Nephron progenitor cell (in vitro differentiated cells): ENCODE data around the gene FIGNL1.
A peak's percentile ranks its signal among the peaks of the same experiment; 100 is the strongest.

Source experiments
- DNase-seq: peaks from one replicate; pipeline ENCODE4 v3.0.0; 2021
- H3K27ac Mint-ChIP-seq: 2 replicates; pipeline ENCODE4 v1.8.0; 2021; ENCODE audit warnings: mild to moderate bottlenecking, moderate library complexity, mixed read lengths
- H3K27me3 Mint-ChIP-seq: 2 replicates; pipeline ENCODE4 v1.8.0; 2021; ENCODE audit warnings: mild to moderate bottlenecking, low read depth, mixed read lengths; ENCODE audit not compliant: poor library complexity
- H3K36me3 Mint-ChIP-seq: 2 replicates; pipeline ENCODE4 v1.8.0; 2021; ENCODE audit warnings: low read depth, mixed read lengths
- H3K4me1 Mint-ChIP-seq: 2 replicates; pipeline ENCODE4 v1.8.0; 2021; ENCODE audit warnings: mixed read lengths
- H3K4me3 Mint-ChIP-seq: 2 replicates; pipeline ENCODE4 v1.8.0; 2021; ENCODE audit warnings: mild to moderate bottlenecking, moderate library complexity, mixed read lengths
- H3K9me3 Mint-ChIP-seq: 2 replicates; pipeline ENCODE4 v1.8.0; 2021; ENCODE audit warnings: mild to moderate bottlenecking, moderate library complexity, mixed read lengths
- TF ChIP-seq, protein P1 (sequence below): fragments of 200-600 bp; sonication (generic); IDR thresholded peaks from 2 replicates; pipeline ENCODE4 v1.5.0; 2021; ENCODE audit warnings: antibody characterized with exemption

Gene FIGNL1, protein sequence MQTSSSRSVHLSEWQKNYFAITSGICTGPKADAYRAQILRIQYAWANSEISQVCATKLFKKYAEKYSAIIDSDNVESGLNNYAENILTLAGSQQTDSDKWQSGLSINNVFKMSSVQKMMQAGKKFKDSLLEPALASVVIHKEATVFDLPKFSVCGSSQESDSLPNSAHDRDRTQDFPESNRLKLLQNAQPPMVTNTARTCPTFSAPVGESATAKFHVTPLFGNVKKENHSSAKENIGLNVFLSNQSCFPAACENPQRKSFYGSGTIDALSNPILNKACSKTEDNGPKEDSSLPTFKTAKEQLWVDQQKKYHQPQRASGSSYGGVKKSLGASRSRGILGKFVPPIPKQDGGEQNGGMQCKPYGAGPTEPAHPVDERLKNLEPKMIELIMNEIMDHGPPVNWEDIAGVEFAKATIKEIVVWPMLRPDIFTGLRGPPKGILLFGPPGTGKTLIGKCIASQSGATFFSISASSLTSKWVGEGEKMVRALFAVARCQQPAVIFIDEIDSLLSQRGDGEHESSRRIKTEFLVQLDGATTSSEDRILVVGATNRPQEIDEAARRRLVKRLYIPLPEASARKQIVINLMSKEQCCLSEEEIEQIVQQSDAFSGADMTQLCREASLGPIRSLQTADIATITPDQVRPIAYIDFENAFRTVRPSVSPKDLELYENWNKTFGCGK

DNA sequence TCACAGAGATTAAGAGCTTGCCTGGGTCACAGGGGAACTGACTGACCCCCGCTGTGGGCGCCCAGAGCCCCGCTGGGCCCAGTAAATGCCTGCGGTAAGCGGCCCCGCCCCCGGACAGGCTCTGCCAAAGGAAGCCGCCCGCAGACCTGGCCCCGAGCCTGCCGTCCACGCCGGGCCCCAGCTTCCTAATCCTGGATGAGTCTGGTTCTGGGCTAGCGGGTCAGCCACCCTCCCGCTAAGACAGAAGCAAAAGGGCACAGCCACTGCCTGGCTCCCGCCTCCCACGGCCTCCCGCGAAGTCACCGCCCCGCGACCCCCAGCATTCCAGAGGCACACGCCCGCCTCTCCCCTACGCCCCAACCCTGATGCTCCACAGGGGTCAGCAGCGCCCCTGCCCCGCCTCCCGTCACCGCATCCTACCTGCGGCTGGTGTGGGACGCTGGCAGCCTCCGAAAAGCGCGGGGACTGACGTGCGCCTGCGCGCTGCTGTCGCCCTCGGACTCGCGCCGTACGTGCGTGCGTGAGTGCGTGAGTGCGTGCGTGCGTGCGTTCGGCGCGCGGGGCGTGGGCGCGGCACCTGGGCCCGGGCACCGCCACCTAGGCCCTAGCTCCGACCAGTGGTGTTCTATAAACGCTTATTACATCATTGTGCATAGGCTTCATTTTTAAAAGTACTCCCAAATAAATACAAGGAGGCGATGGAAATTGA is at the start of gene FIGNL1:
Gene FIGNL1 (minus strand): TSS at position 470 of the 709 bp plus-strand sequence. CDS start 3,063 bp downstream, outside the sequence.
- no peaks in the 10 kb centered on the region for H3K9me3 Mint-ChIP-seq
- H3K4me1 Mint-ChIP-seq = peaks cover 9% of the 10 kb centered on the region
- no peak within 1 kb of the TSS for H3K27ac Mint-ChIP-seq
- H3K4me3 Mint-ChIP-seq = peak within 1 kb of the TSS; percentile 84
- peak; percentile 70 for DNase-seq
- peaks cover 22% of the 10 kb centered on the region for H3K36me3 Mint-ChIP-seq
- TF ChIP-seq, protein P1, sequence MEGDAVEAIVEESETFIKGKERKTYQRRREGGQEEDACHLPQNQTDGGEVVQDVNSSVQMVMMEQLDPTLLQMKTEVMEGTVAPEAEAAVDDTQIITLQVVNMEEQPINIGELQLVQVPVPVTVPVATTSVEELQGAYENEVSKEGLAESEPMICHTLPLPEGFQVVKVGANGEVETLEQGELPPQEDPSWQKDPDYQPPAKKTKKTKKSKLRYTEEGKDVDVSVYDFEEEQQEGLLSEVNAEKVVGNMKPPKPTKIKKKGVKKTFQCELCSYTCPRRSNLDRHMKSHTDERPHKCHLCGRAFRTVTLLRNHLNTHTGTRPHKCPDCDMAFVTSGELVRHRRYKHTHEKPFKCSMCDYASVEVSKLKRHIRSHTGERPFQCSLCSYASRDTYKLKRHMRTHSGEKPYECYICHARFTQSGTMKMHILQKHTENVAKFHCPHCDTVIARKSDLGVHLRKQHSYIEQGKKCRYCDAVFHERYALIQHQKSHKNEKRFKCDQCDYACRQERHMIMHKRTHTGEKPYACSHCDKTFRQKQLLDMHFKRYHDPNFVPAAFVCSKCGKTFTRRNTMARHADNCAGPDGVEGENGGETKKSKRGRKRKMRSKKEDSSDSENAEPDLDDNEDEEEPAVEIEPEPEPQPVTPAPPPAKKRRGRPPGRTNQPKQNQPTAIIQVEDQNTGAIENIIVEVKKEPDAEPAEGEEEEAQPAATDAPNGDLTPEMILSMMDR = no peak
- H3K27me3 Mint-ChIP-seq = peaks cover 17% of the 10 kb centered on the region

DNA sequence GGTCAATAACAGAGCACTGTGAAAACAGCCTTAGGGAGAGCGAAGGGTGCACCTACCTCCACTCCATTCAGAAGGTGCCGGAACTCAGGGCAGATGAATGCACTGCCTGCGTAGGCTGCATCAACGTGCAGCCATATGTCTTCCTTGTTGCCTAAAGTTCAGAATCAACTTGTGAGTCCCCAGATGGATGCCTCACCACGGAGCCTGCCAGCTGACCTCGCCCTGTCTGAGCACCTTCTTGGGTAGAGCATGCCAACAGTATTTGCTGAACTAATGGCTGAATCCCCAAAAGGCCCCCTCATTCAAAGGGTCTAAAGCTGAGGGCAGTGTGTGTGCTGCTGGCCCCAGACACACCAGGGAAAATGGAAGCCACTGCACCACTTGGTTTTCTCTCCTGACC is 48.9 kb upstream of the FIGNL1 start:
- DNase-seq = no peak
- H3K4me3 Mint-ChIP-seq = no peak overlapping the region
- H3K27me3 Mint-ChIP-seq = peaks cover 16% of the 10 kb centered on the region
- TF ChIP-seq, protein P1 = no peak
- H3K9me3 Mint-ChIP-seq = peaks cover 5% of the 10 kb centered on the region
- peaks cover 31% of the 10 kb centered on the region for H3K4me1 Mint-ChIP-seq
- H3K27ac Mint-ChIP-seq = no peak overlapping the region
- H3K36me3 Mint-ChIP-seq = peaks cover 5% of the 10 kb centered on the region

DNA sequence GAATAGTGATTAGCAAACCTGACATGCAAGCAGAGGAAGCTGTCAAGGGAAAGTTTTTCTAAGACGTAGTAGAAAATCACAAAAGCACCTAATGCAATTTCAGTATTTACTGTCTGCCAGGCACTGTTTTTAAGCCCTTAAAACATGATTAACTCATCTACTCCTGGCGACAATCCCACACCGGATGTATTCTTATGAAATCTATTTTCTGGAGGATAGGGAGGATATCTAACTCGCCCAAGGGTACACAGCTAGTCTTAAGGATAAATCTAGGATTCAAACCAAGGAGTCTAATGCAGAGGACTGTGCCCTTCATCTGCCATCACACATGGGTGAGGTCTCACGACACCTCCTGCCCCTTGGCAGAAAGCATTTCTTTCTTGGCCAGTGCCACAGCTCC is 47.8 kb upstream of the FIGNL1 start:
- H3K36me3 Mint-ChIP-seq = peaks cover 5% of the 10 kb centered on the region
- peaks cover 31% of the 10 kb centered on the region for H3K4me1 Mint-ChIP-seq
- no peak overlapping the region for H3K4me3 Mint-ChIP-seq
- DNase-seq = no peak
- H3K27ac Mint-ChIP-seq = no peak overlapping the region
- TF ChIP-seq, protein P1 = no peak
- H3K9me3 Mint-ChIP-seq = peaks cover 5% of the 10 kb centered on the region
- H3K27me3 Mint-ChIP-seq = peaks cover 17% of the 10 kb centered on the region

DNA sequence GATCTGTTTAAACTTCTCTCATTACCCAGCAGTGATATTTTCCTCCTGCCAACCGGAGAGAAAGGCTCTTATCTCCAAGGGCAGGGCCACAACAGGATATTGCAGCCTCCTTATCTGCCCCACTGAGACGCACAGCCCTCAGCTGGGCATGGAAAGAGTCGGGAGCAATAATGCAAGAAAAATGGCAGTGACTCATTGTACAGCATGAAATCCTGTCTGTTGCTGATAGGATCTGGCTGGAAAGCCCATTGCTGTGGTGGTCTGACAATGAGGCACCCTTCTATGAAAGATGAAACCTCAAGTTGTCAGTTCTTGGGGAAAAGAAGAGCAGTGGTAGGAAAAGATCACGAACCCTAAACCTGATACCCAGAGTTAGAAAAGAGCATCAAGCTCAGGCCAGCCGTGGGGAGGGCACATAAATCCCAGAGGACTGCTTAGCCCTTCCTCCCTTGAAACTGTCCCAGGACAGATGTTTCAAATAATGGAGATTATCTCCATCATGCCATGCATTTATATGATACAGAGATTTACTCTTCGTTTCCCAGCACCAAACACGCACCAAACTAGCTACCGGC is 47.0 kb upstream of the FIGNL1 start:
- Mint-ChIP-seq H3K36me3 (peaks cover 5% of the 10 kb centered on the region), H3K4me3 (no peak overlapping the region), H3K9me3 (peaks cover 8% of the 10 kb centered on the region), H3K27me3 (peaks cover 17% of the 10 kb centered on the region), H3K27ac (peak overlapping the region; percentile 88), H3K4me1 (peaks cover 23% of the 10 kb centered on the region)
- TF ChIP-seq, protein P1 = no peak
- no peak for DNase-seq

DNA sequence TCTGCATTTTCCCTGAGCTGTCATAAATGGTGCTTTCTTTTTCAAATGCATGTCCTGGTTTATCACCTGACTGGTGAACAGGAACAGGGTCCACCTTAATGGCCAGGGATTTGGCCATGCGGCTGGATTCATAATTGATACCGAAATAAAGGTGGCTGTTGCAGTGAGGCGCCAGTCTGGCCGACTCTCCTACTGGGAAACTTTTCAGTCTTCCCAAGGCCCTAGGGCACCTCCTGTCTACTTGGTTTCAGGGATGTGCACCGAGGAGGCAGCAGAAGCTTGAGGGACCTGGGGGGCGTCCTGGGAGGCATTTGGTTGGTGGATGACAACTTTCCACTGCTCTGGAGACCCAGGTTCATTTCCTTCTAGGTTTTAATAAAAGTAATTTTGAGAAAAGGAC is 46.4 kb upstream of the FIGNL1 start:
- Mint-ChIP-seq H3K27ac (peak overlapping the region; percentile 88), H3K4me3 (no peak overlapping the region), H3K4me1 (peaks cover 21% of the 10 kb centered on the region), H3K36me3 (peaks cover 5% of the 10 kb centered on the region), H3K9me3 (peaks cover 8% of the 10 kb centered on the region), H3K27me3 (peaks cover 17% of the 10 kb centered on the region)
- TF ChIP-seq, protein P1 = no peak
- DNase-seq = no peak
